Adipocyte (in vitro differentiated cells): Measurements from ENCODE around the gene PDLIM4.

Source experiments
- DNase-seq: peaks from one replicate; pipeline ENCODE4 v3.0.0-alpha.2; 2015; ENCODE audit warnings: low read depth
- H3K27me3 ChIP-seq: replicated peaks from 2 replicates; pipeline ENCODE4 v1.7.0; 2013; ENCODE audit warnings: mild to moderate bottlenecking, low read length, moderate library complexity; ENCODE audit not compliant: control insufficient read depth, insufficient read depth
- H3K36me3 ChIP-seq: 2 replicates; pipeline ENCODE4 v1.7.0; 2013; ENCODE audit warnings: low read length, mild to moderate bottlenecking, moderate library complexity; ENCODE audit not compliant: control insufficient read depth, insufficient read depth, severe bottlenecking
- H3K4me1 ChIP-seq: 2 replicates; pipeline ENCODE4 v1.7.0; 2013; ENCODE audit warnings: mild to moderate bottlenecking, low read length, moderate library complexity; ENCODE audit not compliant: control insufficient read depth, insufficient read depth
- H3K4me3 ChIP-seq: 2 replicates; pipeline ENCODE4 v1.7.0; 2013; ENCODE audit warnings: mild to moderate bottlenecking, low read length, moderate library complexity
- H3K9ac ChIP-seq: 2 replicates; pipeline ENCODE4 v1.7.0; 2013; ENCODE audit warnings: mild to moderate bottlenecking, low read length, moderate library complexity
- H3K9me3 ChIP-seq: 2 replicates; pipeline ENCODE4 v1.7.0; 2013; ENCODE audit warnings: mild to moderate bottlenecking, low read length, moderate library complexity; ENCODE audit not compliant: control insufficient read depth

Gene PDLIM4

DNA sequence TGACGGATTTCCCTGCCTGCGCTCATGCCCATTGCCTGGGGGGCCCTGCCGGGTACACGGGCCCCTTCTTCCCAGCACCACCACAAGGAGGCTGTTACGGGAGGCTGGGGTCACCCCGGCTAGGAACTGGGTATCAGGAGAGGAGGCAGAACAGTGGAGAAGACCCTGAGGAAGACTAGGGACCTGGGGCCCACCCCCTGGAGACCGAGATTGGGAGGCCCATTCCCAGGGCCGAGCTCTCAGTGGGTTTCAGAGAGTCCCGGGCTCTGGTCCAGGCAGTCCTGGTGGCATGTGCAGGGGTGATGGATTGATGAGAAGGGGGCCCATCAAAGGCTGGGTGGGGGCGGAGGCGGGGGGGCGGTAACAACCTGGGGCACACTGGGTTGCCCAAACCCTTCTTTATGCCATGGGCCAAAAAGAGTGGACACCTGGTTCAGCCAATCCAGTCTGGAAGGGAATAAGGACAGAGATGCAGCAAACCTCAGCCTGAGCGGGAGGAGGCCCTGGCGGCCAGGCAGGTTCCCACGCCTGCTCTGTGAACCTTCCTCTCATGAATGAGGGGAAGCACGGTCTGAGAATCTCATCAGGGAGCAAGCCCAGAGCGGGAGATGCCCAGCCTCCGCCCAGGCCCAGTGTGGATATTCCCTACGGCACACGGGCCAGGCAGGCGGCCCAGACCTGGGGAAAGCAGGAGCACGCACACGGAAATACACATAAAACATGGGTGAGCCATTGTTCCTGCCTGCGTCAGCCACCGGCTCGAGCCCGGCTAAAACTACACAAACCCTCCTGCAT, 29.1 kb upstream of the PDLIM4 start:
- Histone ChIP-seq H3K9ac (peak overlapping the region; percentile 76), H3K4me1 (peaks cover 34% of the 10 kb centered on the region), H3K9me3 (no peaks in the 10 kb centered on the region), H3K36me3 (no peaks in the 10 kb centered on the region), H3K4me3 (peak overlapping the region; percentile 79), H3K27me3 (peaks cover 6% of the 10 kb centered on the region)
- DNase-seq, result no peak

DNA sequence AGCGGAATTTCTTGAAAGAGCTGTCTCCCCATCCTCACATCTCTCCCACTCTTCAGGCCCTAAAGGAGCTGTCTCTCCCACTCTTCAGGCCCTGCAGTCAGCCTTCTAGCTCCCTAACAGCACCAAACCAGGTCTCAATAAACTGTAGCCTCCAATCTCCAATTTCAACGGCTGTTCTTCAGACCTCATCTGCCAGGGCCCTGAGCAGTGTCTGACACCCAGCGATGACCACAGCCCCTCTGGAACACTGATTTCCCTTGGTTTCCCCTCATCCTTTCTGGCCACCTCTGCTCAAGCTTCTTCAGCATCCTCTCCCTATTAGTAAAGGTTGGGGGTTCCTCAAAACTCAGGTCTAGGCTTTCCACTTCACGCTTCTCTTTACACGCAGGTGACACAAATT, 28.3 kb upstream of the PDLIM4 start:
- peaks cover 28% of the 10 kb centered on the region for H3K4me1 ChIP-seq
- H3K9ac ChIP-seq, result no peak overlapping the region
- H3K9me3 ChIP-seq, result no peaks in the 10 kb centered on the region
- no peaks in the 10 kb centered on the region for H3K36me3 ChIP-seq
- DNase-seq, result no peak
- H3K27me3 ChIP-seq, result peaks cover 6% of the 10 kb centered on the region
- H3K4me3 ChIP-seq, result no peak overlapping the region

DNA sequence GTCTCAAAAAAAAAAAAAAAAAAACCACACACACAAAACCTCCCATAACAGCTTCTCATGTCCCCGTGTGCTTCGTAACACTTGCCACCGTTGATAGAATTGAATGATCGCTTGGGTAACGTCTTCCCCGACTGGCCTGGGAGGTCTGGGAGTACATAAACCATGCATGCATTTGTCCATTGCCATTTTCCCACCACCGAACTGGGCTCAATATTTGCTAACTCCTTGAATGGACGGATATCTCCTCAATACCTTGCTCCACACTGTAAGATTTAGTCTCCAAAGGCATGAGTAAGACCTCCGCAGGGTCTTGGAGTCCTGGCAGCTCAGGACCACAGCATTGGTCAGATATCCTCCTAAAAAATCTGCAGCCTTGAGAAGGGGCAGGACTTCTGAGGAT, 26.6 kb upstream of the PDLIM4 start:
- H3K4me3 ChIP-seq, result no peak overlapping the region
- H3K9ac ChIP-seq, result no peak overlapping the region
- no peaks in the 10 kb centered on the region for H3K9me3 ChIP-seq
- DNase-seq, result no peak
- peaks cover 12% of the 10 kb centered on the region for H3K4me1 ChIP-seq
- peaks cover 6% of the 10 kb centered on the region for H3K27me3 ChIP-seq
- H3K36me3 ChIP-seq, result no peaks in the 10 kb centered on the region

DNA sequence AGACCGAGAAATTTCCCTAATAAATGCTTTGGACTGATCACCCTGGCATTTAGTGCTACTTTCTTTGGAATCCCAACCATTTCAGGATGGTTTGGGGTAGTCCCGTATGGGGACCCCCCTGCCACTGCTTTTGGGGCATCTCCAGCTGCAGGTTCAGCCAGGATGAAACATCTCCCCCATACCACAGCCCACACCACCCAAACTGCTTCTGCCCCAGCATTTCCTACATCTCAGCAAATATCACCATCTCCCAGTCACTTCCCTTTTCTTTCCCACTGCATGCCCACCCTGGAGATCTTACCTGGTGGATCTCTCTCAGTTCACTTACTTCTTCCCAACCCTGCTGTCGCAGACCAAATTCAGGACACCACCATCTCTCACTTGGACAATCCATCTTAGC, 25.0 kb upstream of the PDLIM4 start:
- Histone ChIP-seq H3K36me3 (no peaks in the 10 kb centered on the region), H3K4me3 (no peak overlapping the region), H3K27me3 (peaks cover 6% of the 10 kb centered on the region), H3K9ac (no peak overlapping the region), H3K9me3 (no peaks in the 10 kb centered on the region), H3K4me1 (no peaks in the 10 kb centered on the region)
- no peak for DNase-seq

DNA sequence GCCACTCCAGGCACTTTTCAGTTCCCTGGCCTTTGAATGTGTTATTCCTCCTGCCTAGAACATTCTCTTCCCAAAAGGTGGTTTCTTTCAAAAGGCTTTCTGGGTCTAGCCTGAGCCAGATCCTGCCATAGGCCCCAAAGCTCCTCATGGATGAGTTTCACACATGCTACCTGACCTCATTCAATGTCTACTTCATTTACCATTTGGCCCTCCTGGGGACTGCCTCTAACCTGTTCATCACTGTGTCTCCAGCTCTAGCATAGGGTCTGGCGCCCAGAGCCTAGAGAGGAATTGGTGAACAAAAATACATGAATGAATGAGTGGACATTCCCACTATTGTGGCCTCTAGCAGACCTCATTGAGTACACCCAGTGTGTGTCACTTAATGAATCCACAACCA, 24.4 kb upstream of the PDLIM4 start:
- no peaks in the 10 kb centered on the region for H3K36me3 ChIP-seq
- peaks cover 6% of the 10 kb centered on the region for H3K27me3 ChIP-seq
- H3K9me3 ChIP-seq, result no peaks in the 10 kb centered on the region
- H3K9ac ChIP-seq, result no peak overlapping the region
- no peak overlapping the region for H3K4me3 ChIP-seq
- H3K4me1 ChIP-seq, result no peaks in the 10 kb centered on the region
- DNase-seq, result no peak

DNA sequence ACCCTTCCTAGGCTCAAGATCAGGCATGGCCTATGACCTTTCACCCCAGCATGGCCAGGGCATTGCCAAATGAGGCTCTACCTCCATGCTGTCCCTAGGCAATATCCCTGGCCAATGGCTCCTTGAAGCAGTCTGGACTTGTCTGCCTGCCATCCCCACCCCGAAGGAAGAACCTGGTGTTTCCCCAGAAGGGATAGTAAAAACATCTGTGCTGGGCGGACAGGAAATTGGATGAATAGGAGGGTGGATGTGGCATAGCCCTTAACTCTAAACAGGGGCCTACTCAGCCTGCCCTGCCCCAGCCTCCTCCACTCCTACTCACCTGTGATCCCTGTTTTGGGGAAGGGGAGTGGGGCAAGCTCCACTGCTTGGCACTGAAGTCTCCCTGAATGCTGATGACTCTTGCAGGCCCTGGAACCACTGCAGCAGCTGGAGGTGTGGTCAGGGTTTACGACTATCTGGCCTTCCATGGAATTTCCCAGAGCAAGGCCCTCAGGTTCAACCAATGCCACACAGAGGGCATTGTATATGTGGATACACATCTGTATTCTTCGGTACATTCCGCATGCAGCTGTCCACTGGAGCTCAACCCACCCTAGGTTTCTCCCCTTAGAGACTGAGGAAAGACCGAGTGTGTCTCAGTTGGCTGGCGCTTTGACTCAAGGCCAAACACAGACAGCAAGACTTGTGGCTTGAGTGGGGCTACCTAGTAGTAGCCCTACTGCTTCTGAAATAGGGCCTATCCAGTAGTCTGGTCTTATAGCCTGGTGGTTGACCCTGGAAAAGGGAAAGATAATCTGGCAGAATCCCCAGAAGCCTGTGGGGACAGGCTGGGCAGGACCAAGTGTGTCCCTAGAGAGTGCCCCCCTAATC, 23.4 kb upstream of the PDLIM4 start:
- H3K9ac ChIP-seq, result no peak overlapping the region
- no peaks in the 10 kb centered on the region for H3K4me1 ChIP-seq
- DNase-seq, result no peak
- H3K9me3 ChIP-seq, result no peaks in the 10 kb centered on the region
- no peak overlapping the region for H3K4me3 ChIP-seq
- no peaks in the 10 kb centered on the region for H3K36me3 ChIP-seq
- peaks cover 6% of the 10 kb centered on the region for H3K27me3 ChIP-seq

DNA sequence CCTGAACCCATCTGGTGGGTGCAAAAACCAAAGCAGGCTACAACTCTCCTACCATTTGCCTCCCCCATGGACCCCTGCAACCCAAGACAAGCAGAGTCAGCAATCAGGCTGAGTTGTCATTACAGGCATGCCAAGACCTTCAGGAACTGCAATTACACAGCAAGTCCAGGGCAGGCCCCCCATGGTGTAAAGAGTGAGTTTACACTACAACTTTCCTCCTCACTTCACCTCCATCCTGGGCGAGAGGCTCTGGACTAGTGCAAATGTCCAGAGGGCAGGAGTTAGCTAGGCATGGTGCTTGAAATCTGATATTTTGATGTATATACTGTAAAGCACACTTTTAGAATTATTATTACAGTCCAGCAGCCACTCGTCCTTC, 22.8 kb upstream of the PDLIM4 start:
- peaks cover 6% of the 10 kb centered on the region for H3K27me3 ChIP-seq
- no peak for DNase-seq
- H3K4me1 ChIP-seq, result no peaks in the 10 kb centered on the region
- H3K9me3 ChIP-seq, result no peaks in the 10 kb centered on the region
- no peak overlapping the region for H3K9ac ChIP-seq
- no peak overlapping the region for H3K4me3 ChIP-seq
- H3K36me3 ChIP-seq, result no peaks in the 10 kb centered on the region

DNA sequence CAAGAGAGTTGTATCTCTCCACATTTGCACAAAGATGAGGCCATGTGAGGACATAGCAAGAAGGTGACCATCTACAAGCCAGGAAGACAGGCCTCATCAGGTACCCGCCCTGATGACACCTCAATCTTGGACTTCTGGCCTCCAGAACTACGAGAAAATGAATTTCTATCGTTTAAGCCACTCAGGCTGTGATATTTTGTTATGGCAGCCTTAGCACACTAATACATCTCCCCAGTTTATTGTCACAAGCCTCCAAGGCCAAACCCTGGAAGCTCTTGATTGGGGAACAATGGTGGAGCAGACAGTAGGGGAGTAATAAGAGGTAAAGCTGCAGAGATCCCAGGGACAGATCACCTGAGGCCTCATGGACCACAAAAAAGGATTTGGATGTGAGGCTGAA, 22.2 kb upstream of the PDLIM4 start:
- H3K27me3 ChIP-seq, result peaks cover 6% of the 10 kb centered on the region
- H3K4me1 ChIP-seq, result no peaks in the 10 kb centered on the region
- no peak for DNase-seq
- no peaks in the 10 kb centered on the region for H3K9me3 ChIP-seq
- H3K4me3 ChIP-seq, result no peak overlapping the region
- no peaks in the 10 kb centered on the region for H3K36me3 ChIP-seq
- H3K9ac ChIP-seq, result no peak overlapping the region

DNA sequence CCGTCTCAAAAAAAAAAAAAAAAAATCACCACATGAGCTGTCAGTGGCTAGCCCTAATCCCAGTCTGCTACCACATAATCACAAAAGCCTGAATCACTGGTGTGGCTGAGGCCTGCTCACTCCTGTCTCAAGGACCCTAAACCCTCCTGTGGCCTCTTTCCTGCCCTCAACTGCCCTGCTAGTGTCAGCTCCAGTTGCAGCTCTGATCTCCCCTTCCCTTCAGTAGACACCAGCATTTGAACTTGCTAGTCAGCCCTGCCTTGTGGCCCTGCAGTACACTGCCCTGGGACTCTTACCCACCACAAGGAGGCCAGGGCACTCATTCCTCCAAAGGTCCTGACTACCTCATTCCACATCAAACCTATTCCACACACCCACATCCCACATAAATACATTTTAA, 20.4 kb upstream of the PDLIM4 start:
- Histone ChIP-seq H3K27me3 (peaks cover under 1% of the 10 kb centered on the region), H3K9me3 (peaks cover 7% of the 10 kb centered on the region), H3K4me1 (no peaks in the 10 kb centered on the region), H3K9ac (no peak overlapping the region), H3K4me3 (no peak overlapping the region), H3K36me3 (no peaks in the 10 kb centered on the region)
- no peak for DNase-seq

DNA sequence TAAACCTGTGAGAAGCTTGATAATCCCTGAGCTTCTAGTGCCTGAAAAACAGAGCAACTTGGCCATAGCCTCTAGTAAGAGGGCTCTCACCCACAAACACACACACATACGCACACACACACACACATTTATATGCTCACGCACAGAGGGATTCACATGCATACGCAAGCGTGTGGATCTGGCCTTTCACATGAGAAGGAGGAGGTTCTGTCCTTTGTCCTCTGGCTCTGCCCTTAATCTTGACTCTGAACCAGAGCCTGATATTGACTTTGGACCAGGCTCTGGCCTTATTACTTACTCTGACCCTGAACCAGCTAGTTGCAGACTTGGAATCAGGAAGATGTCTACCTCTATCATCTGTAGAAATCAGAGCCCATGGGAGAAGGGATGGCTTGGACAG, 19.8 kb upstream of the PDLIM4 start:
- no peaks in the 10 kb centered on the region for H3K36me3 ChIP-seq
- no peak overlapping the region for H3K4me3 ChIP-seq
- no peak for DNase-seq
- H3K9me3 ChIP-seq, result peaks cover 7% of the 10 kb centered on the region
- H3K27me3 ChIP-seq, result no peaks in the 10 kb centered on the region
- H3K4me1 ChIP-seq, result no peaks in the 10 kb centered on the region
- H3K9ac ChIP-seq, result peak overlapping the region; percentile 9

DNA sequence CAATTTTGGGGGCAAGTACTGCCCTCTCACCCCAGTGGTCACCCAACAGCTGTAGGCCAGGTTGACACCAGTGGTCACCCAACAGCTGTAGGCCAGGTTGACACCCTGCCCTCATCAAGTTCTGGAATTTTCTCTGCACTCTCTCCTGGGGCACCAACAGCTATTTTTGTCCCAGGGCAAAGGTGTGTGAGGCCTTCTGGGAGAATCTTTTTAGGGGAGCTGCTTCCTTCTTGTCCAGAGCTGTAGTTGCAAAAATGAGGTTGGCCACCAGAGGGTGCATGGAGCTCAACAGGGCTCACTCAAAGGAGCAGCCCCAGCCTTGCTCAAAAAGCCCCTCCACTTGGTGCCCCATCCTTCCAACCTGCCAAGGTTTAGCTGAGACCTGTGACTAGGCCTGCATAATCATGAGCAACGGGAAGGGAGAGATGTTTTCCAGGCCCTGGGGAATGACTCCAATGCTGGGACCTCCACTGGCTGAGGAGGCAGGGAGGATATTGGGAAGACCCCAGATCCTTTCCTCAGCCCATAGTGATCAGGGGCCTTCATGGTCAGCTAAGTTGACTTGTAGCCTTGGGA, 19.2 kb upstream of the PDLIM4 start:
- peak overlapping the region; percentile 9 for H3K9ac ChIP-seq
- peaks cover 7% of the 10 kb centered on the region for H3K9me3 ChIP-seq
- no peaks in the 10 kb centered on the region for H3K36me3 ChIP-seq
- no peak overlapping the region for H3K4me3 ChIP-seq
- H3K27me3 ChIP-seq, result no peaks in the 10 kb centered on the region
- peak; percentile 90 for DNase-seq
- H3K4me1 ChIP-seq, result no peaks in the 10 kb centered on the region
